Kidney (tissue), 14 donors: Measurements from ENCODE around the gene OR56A4. TPM values are rescaled to one million over a fixed set of nuclear protein-coding genes. Genes with fewer than 3 reads are reported as not detected.

Experiments
- DNase-seq, 5 donors: peaks; one replicate each; pipeline ENCODE4 v3.0.0-alpha.2; 2013 to 2020
- FAIRE-seq: peaks from 2 replicates; lab custom pipeline; 2012; peaks lifted over from hg19 to GRCh38; lab: Jason Lieb, UNC
- H3K27ac ChIP-seq, 2 donors: one replicate each; pipeline ENCODE4 v1.7.0; 2013; ENCODE audit warnings: low read depth in 2 of 2, low read length in 2 of 2, inconsistent platforms in 1 of 2
- H3K27me3 ChIP-seq: one replicate; pipeline ENCODE4 v1.7.1; 2013; ENCODE audit warnings: low read length, inconsistent platforms; ENCODE audit not compliant: control insufficient read depth, insufficient read depth
- H3K36me3 ChIP-seq, 3 donors: one replicate each; pipeline versions ENCODE4 v1.7.0 to v1.7.1; 2013; ENCODE audit warnings: low read length in 3 of 3, control low read depth in 1 of 3, inconsistent platforms in 1 of 3; ENCODE audit not compliant: insufficient read depth in 3 of 3, control insufficient read depth in 2 of 3
- H3K4me1 ChIP-seq, 3 donors: one replicate each; pipeline versions ENCODE4 v1.7.0 to v1.7.1; 2013; ENCODE audit warnings: low read length in 3 of 3, inconsistent platforms in 1 of 3, low read depth in 1 of 3; ENCODE audit not compliant: control insufficient read depth in 2 of 3, insufficient read depth in 2 of 3
- H3K4me3 ChIP-seq, 3 donors: one replicate each; pipeline versions ENCODE4 v1.7.0 to v1.8.1; 2013; ENCODE audit warnings: low read length in 3 of 3, control low read depth in 1 of 3, inconsistent platforms in 1 of 3
- H3K9ac ChIP-seq, 3 donors: one replicate each; pipeline versions ENCODE4 v1.7.0 to v1.7.1; 2013; ENCODE audit warnings: low read length in 3 of 3, control low read depth in 1 of 3, inconsistent platforms in 1 of 3
- H3K9me3 ChIP-seq, 3 donors: one replicate each; pipeline versions ENCODE4 v1.7.0 to v1.7.1; 2013; ENCODE audit warnings: low read length in 3 of 3, control low read depth in 1 of 3, inconsistent platforms in 1 of 3; ENCODE audit not compliant: control insufficient read depth in 2 of 3, insufficient read depth in 1 of 3
- CTCF ChIP-seq: IDR thresholded peaks from 3 replicates; pipeline ENCODE4 v1.5.1; 2012; ENCODE audit warnings: mild to moderate bottlenecking, moderate library complexity, borderline replicate concordance; ENCODE audit not compliant: insufficient read depth; ENCODE audit errors: extremely low read depth
- intact Hi-C: fragments of 100-400 bp; cut with DNase I; formaldehyde crosslinking; loops from one replicate; pipeline ENCODE4 v1.11.1; 2022
- polyA plus RNA-seq: library from polyadenylated mRNA; stranded (reverse); fragments of 350-450 nt; fragmentation: Illumina TruSeq; extraction: RNeasy Lipid Tissue Mini Kit (QIAGEN cat#74804); gene quantifications from one replicate; pipeline ENCODE4 v1.2.3, GENCODE V29; 2014; ENCODE audit warnings: low read depth, low replicate concordance; ENCODE audit not compliant: insufficient read depth
- total RNA-seq: library from RNA; stranded (reverse); fragmentation: NEBNext Ultra II Directional; extraction: Animal tissue kit (Norgen Biotek cat#: 25700); gene quantifications from one replicate; pipeline ENCODE4 v1.2.1, GENCODE V29; 2021
- donor health status: control.
- donor health status: control.
- donor health status: control.
- donor health status: control.
- donor health status: control.
- donor health status: DM: yes; HTN: yes; CAD: no.
- donor health status: Normal renal cell carcinoma (clear cell type).

Gene OR56A4
- total and polyA plus RNA-seq, 2 donors from 2014 or later = 0.09 TPM; not detected in 1

GRCh38 chr11:6030708-6031405 lies 24.1 kb upstream of the OR56A4 start, which contains the start of gene OR56A1:
Gene OR56A1 (minus strand): TSS chr11:6030758. CDS start chr11:6027692, 3,066 bp downstream.
- DNase-seq (no peak), FAIRE-seq (no peak)
- H3K36me3 ChIP-seq = no peaks in the 10 kb centered on the region
- no peaks in the 10 kb centered on the region for H3K9me3 ChIP-seq
- no peak for TF ChIP-seq CTCF
- H3K27me3 ChIP-seq = no peaks in the 10 kb centered on the region
- H3K9ac ChIP-seq = no peak within 1 kb of the TSS
- no peaks in the 10 kb centered on the region for H3K4me1 ChIP-seq
- intact Hi-C loops = no loop called here
- no peak within 1 kb of the TSS for H3K4me3 ChIP-seq
- H3K27ac ChIP-seq = no peak within 1 kb of the TSS

- FAIRE-seq = no peak
- Histone ChIP-seq H3K36me3 (no peaks in the 10 kb centered on the region), H3K27ac (no peak overlapping the region), H3K9ac (no peak overlapping the region), H3K4me3 (no peak overlapping the region), H3K4me1 (no peaks in the 10 kb centered on the region), H3K9me3 (no peaks in the 10 kb centered on the region), H3K27me3 (no peaks in the 10 kb centered on the region)
- DNase-seq = no peak
- TF ChIP-seq CTCF = no peak
- intact Hi-C loops = no loop called here
These were observed 20.8 kb upstream of the OR56A4 start for GRCh38 chr11:6027501-6027900.

- no peak overlapping the region for H3K4me3 ChIP-seq
- H3K27me3 ChIP-seq = no peaks in the 10 kb centered on the region
- no peak overlapping the region for H3K9ac ChIP-seq
- intact Hi-C loops = no loop called here
- FAIRE-seq (no peak), DNase-seq (no peak)
- H3K4me1 ChIP-seq = no peaks in the 10 kb centered on the region
- no peak for TF ChIP-seq CTCF
- H3K27ac ChIP-seq = no peak overlapping the region
- no peaks in the 10 kb centered on the region for H3K36me3 ChIP-seq
- H3K9me3 ChIP-seq = no peaks in the 10 kb centered on the region
These were observed 18.3 kb upstream of the OR56A4 start for GRCh38 chr11:6025056-6025455.
